Glomerular visceral epithelial cell (primary cell): ENCODE data around the gene TAP1.
A peak's percentile ranks its signal among the peaks of the same experiment; 100 is the strongest.

ENCODE experiments used
- DNase-seq: peaks from one replicate; pipeline ENCODE4 v3.0.0-alpha.2; 2016; ENCODE audit errors: extremely low spot score

The TAP1 gene

GRCh38 chr6:32860674-32861073 lies 7.2 kb upstream of the TAP1 start:
- no peak for DNase-seq

GRCh38 chr6:32858194-32858593 lies 4.7 kb upstream of the TAP1 start:
- DNase-seq = no peak

- no peak for DNase-seq
Observed at GRCh38 chr6:32857156-32857891, 3.8 kb upstream of the TAP1 start.

- DNase-seq = no peak
Observed at GRCh38 chr6:32855467-32856174, 2.1 kb upstream of the TAP1 start.

- DNase-seq = peak; percentile 25
Observed at GRCh38 chr6:32854376-32855178, 1.1 kb upstream of the TAP1 start.

- peak; percentile 45 for DNase-seq
Observed at GRCh38 chr6:32852844-32853540, 512 bp downstream of the TAP1 start.

GRCh38 chr6:32852018-32852843 lies 1.3 kb downstream of the TAP1 start:
- peak; percentile 33 for DNase-seq

GRCh38 chr6:32851025-32851424 lies 2.5 kb downstream of the TAP1 start:
- no peak for DNase-seq

GRCh38 chr6:32849126-32849525 lies 4.4 kb downstream of the TAP1 start:
- no peak for DNase-seq

GRCh38 chr6:32847795-32848194 lies 5.7 kb downstream of the TAP1 start:
- DNase-seq = no peak

- DNase-seq = no peak
Observed at GRCh38 chr6:32847004-32847403, 6.5 kb downstream of the TAP1 start.

GRCh38 chr6:32845384-32845884 lies 8.1 kb downstream of the TAP1 start:
- DNase-seq = no peak

GRCh38 chr6:32844839-32845383 lies 8.6 kb downstream of the TAP1 start:
- DNase-seq = no peak

- DNase-seq = peak; percentile 96
Observed at GRCh38 chr6:32843979-32844838, 9.3 kb downstream of the TAP1 start, which contains the start of gene PSMB8. Gene PSMB8 (minus strand): TSS chr6:32844047. CDS start chr6:32843996, 51 bp downstream.

GRCh38 chr6:32843331-32843978 lies 10.0 kb downstream of the TAP1 start:
- DNase-seq = no peak

- no peak for DNase-seq
Observed at GRCh38 chr6:32842690-32843089, 10.8 kb downstream of the TAP1 start.

GRCh38 chr6:32842021-32842650 lies 11.4 kb downstream of the TAP1 start:
- DNase-seq = no peak

- no peak for DNase-seq
Observed at GRCh38 chr6:32840604-32841246, 12.8 kb downstream of the TAP1 start.
